GM12878 (cell line): ENCODE results near the gene SPI1. TPM values are rescaled to one million over a fixed set of nuclear protein-coding genes. Genes with fewer than 3 reads are reported as not detected.

Experiments
- CBX3 ChIP-seq: fragments of 200-600 bp; sonication (generic); IDR thresholded peaks from 2 replicates; pipeline ENCODE4 v1.6.1; 2016; ENCODE audit warnings: low read depth, borderline replicate concordance
- CHD2 ChIP-seq: IDR thresholded peaks from 2 replicates; pipeline ENCODE4 v1.6.1; 2011; ENCODE audit warnings: low read depth, low read length, improper control_type of control experiment, borderline replicate concordance
- CREB1 ChIP-seq: IDR thresholded peaks from 2 replicates; pipeline ENCODE4 v1.6.1; 2012; ENCODE audit warnings: low read depth, mild to moderate bottlenecking, inconsistent platforms
- DPF2 ChIP-seq: fragments of 450-650 bp; IDR thresholded peaks from 2 replicates; pipeline ENCODE4 v1.6.1; 2017; ENCODE audit warnings: mild to moderate bottlenecking
- JUNB ChIP-seq: IDR thresholded peaks from 2 replicates; pipeline ENCODE4 v1.6.1; 2016; ENCODE audit warnings: antibody characterized with exemption, mild to moderate bottlenecking
- MEF2B ChIP-seq: fragments of 450-650 bp; IDR thresholded peaks from 2 replicates; pipeline ENCODE4 v1.6.1; 2018; ENCODE audit warnings: mild to moderate bottlenecking, moderate library complexity; ENCODE audit not compliant: partially characterized antibody, poor library complexity, severe bottlenecking
- NBN ChIP-seq: fragments of 450-650 bp; IDR thresholded peaks from 2 replicates; pipeline ENCODE4 v1.6.1; 2016
- NRF1 ChIP-seq: conservative IDR thresholded peaks from 2 replicates; pipeline ENCODE4 v1.6.1; 2011; ENCODE audit warnings: mild to moderate bottlenecking, low read depth, low read length, improper control_type of control experiment
- PML ChIP-seq: IDR thresholded peaks from 2 replicates; pipeline ENCODE4 v1.6.1; 2012; ENCODE audit warnings: low read length, inconsistent platforms
- POLR2AphosphoS2 ChIP-seq: IDR thresholded peaks from 2 replicates; pipeline ENCODE4 v1.6.1; 2011; ENCODE audit warnings: low read depth, mild to moderate bottlenecking, low read length, improper control_type of control experiment, moderate library complexity
- POLR2AphosphoS5 ChIP-seq: IDR thresholded peaks from 2 replicates; pipeline ENCODE4 v1.6.1; 2011; ENCODE audit warnings: mild to moderate bottlenecking, low read length, inconsistent platforms
- RFX5 ChIP-seq: IDR thresholded peaks from 2 replicates; pipeline ENCODE4 v1.6.1; 2011; ENCODE audit warnings: low read depth, low read length, improper control_type of control experiment
- SIN3A ChIP-seq: IDR thresholded peaks from 2 replicates; pipeline ENCODE4 v1.6.1; 2012; ENCODE audit warnings: low read depth, low read length, improper control_type of control experiment
- SMAD1 ChIP-seq: fragments of 450-650 bp; IDR thresholded peaks from 2 replicates; pipeline ENCODE4 v1.6.1; 2018; ENCODE audit warnings: mild to moderate bottlenecking, low read depth; ENCODE audit not compliant: partially characterized antibody
- SMAD5 ChIP-seq: IDR thresholded peaks from 2 replicates; pipeline ENCODE4 v1.6.1; 2016; ENCODE audit warnings: antibody characterized with exemption, low read depth
- SMARCA5 ChIP-seq: fragments of 450-650 bp; IDR thresholded peaks from 2 replicates; pipeline ENCODE4 v1.6.1; 2017; ENCODE audit warnings: mild to moderate bottlenecking
- SMC3 ChIP-seq: IDR thresholded peaks from 2 replicates; pipeline ENCODE4 v1.6.1; 2011; ENCODE audit warnings: low read length, improper control_type of control experiment, borderline replicate concordance
- SPI1 ChIP-seq: IDR thresholded peaks from 2 replicates; pipeline ENCODE4 v1.6.1; 2011; ENCODE audit warnings: low read depth, mild to moderate bottlenecking, low read length, moderate library complexity, borderline replicate concordance; ENCODE audit not compliant: insufficient read depth
- SUPT20H ChIP-seq: IDR thresholded peaks from 2 replicates; pipeline ENCODE4 v1.6.1; 2011; ENCODE audit warnings: low read depth, mild to moderate bottlenecking, low read length, moderate library complexity, borderline replicate concordance; ENCODE audit not compliant: control insufficient read depth
- TBL1XR1 ChIP-seq: IDR thresholded peaks from 2 replicates; pipeline ENCODE4 v1.6.1; 2012; ENCODE audit warnings: low read depth, low read length, improper control_type of control experiment
- TCF12 ChIP-seq: IDR thresholded peaks from 2 replicates; pipeline ENCODE4 v1.6.1; 2011; ENCODE audit warnings: low read depth, mild to moderate bottlenecking, low read length
- YY1 ChIP-seq: IDR thresholded peaks from 2 replicates; pipeline ENCODE4 v1.6.1; 2011; ENCODE audit warnings: low read depth, mild to moderate bottlenecking, low read length
- ZNF274 ChIP-seq: IDR thresholded peaks from one replicate; pipeline ENCODE4 v1.8.0; 2011; ENCODE audit not compliant: insufficient read length, insufficient read depth
- ZZZ3 ChIP-seq: IDR thresholded peaks from 2 replicates; pipeline ENCODE4 v1.6.1; 2011; ENCODE audit warnings: low read depth; ENCODE audit not compliant: control insufficient read depth, insufficient read length
- polyA plus RNA-seq, 11 experiments: library from polyadenylated mRNA; depleted of rRNA in 4 of 11; unstranded in 6 of 11; stranded (reverse) in 5 of 11; fragments of >200 nt; fragmentation: Nextera tagmentation in 4 of 11; fragmentation: Illumina TruSeq in 1 of 11; extraction: Ambion mirVana in 4 of 11; extraction: Trizol in 1 of 11; gene quantifications; 1 replicate in 1 of 11; 2 replicates in 10 of 11; pipeline versions ENCODE4 v1.2.1 to v1.2.3, GENCODE V29; 2011 to 2016; ENCODE audit warnings: inconsistent platforms in 2 of 11, missing spikeins in 2 of 11, low read depth in 1 of 11
- total RNA-seq, 4 experiments: library from RNA; depleted of rRNA in 3 of 4; stranded (reverse); fragments of >200 nt in 3 of 4; fragmentation: Illumina TruSeq in 1 of 4; extraction: Trizol in 1 of 4; gene quantifications; 2 replicates each; pipeline versions ENCODE4 v1.2.1 to v1.2.3, GENCODE V29; 2013 to 2021
- TF ChIP-seq, protein P1 (sequence below): IDR thresholded peaks from 2 replicates; pipeline ENCODE4 v1.6.1; 2012; ENCODE audit warnings: low read depth, low read length, improper control_type of control experiment

SPI1 gene
- total and polyA plus RNA-seq, 10 of the 15 experiments (the other 5 are each of a cell fraction or from before 2014, with no cell fraction given), result 0.05 to 31.1 (median 9.7) TPM

DNA sequence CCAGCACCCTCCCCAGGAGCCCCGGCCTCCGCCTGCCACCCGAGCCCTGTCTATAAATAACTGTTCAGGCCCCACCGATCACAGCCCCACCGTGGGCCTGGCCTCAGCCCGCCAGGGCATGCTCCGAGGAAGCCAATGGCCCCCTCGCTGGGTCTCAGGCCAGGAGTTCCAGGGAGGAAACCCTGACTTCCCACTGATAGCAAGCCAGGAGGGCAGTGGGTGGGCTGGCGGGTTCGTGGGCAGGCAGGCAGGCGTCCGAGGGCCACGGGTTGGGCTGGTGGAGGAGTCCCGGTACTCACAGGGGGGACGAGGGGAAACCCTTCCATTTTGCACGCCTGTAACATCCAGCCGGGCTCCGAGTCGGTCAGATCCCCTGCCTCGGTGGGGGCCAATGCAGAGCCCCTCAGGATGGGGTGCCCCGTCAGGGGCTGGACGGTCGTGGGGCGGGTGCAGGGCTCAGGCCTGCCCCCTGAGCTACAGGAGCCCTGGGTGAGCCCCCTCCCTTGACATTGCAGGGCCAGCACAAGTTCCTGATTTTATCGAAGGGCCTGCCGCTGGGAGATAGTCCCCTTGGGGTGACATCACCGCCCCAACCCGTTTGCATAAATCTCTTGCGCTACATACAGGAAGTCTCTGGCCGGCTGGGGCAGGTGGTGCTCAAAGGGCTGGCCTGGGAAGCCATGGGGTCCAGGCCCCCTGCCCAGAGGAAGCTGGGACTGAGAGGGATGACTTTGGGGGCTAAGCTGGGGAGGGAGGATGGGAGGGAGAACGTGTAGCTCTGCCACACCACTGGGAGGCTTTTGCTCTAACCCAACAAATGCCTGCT is at the start of gene SPI1 (continued):
- TF ChIP-seq SMAD5 (peak; percentile 84), JUNB (peak; percentile 35; the same call in 1 of the 2 replicates), POLR2AphosphoS2 (peak; percentile 81), PML (0 out of 2 replicates have a peak, but pooled peaks have one; percentile 54), SUPT20H (no peak), POLR2AphosphoS5 (peak; percentile 91), SPI1 (peak; percentile 44; the same call in 1 of the 2 replicates), CREB1 (peak; percentile 67), YY1 (0 out of 2 replicates have a peak, but pooled peaks have one; percentile 16), SIN3A (peak; percentile 66), SMAD1 (peak; percentile 54), SMC3 (peak; percentile 2; the same call in 1 of the 2 replicates), ZZZ3 (no peak), CBX3 (no peak), NRF1 (0 out of 2 replicates have a peak, but pooled peaks have one; percentile 1), ZNF274 (no peak), TBL1XR1 (no peak), MEF2B (peak; percentile 61), SMARCA5 (0 out of 2 replicates have a peak, but pooled peaks have one; percentile 20), RFX5 (peak; percentile 25; the same call in 1 of the 2 replicates), TCF12 (0 out of 2 replicates have a peak, but pooled peaks have one; percentile 53), CHD2 (0 out of 2 replicates have a peak, but pooled peaks have one; percentile 35), NBN (0 out of 2 replicates have a peak, but pooled peaks have one; percentile 63), DPF2 (peak; percentile 52)
- TF ChIP-seq, protein P1, sequence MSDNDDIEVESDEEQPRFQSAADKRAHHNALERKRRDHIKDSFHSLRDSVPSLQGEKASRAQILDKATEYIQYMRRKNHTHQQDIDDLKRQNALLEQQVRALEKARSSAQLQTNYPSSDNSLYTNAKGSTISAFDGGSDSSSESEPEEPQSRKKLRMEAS, result 0 out of 2 replicates have a peak, but pooled peaks have one; percentile 24
